ENCODE measurements around the gene BSCL2.

- TF ChIP-seq POLR2A (IDR thresholded peaks at IDR 0.05) (no peak), CTCF (IDR thresholded peaks at IDR 0.05) (no peak)
Measured at GRCh38 chr11:62645671-62645945, 61.6 kb downstream of the BSCL2 start.
